ENCODE measurements around the gene OGFOD2. TPM values are rescaled to one million over a fixed set of nuclear protein-coding genes. Genes with fewer than 3 reads are reported as not detected.
A peak's percentile ranks its signal among the peaks of the same experiment; 100 is the strongest.

Gene OGFOD2
- total and polyA plus RNA-seq, 9 of the 15 experiments (the other 6 are each of a cell fraction or from before 2014, with no cell fraction given): 1.4 to 111 (median 18.5) TPM

- TF ChIP-seq SIX5 (IDR thresholded peaks at IDR 0.05; ENCODE audit: borderline replicate concordance in 1 of 2, insufficient read depth in 1 of 2, low read depth in 1 of 2, low read length in 2 of 2) (no peak), SAP30 (IDR thresholded peaks at IDR 0.05; ENCODE audit: borderline replicate concordance, insufficient read depth, low read depth, low read length, poor library complexity, severe bottlenecking) (peak; percentile 55), JUN (IDR thresholded peaks at IDR 0.05; ENCODE audit: borderline replicate concordance, low read depth, low read length) (peak; percentile 6; the same call in 1 of the 2 replicates), JUN (CRISPR knock-in tag; IDR thresholded peaks at IDR 0.05; ENCODE audit: borderline replicate concordance) (0 out of 2 replicates have a peak, but pooled peaks have one; percentile 42), NELFE (IDR thresholded peaks at IDR 0.05; ENCODE audit: insufficient read depth, insufficient read length) (no peak), MAFK (IDR thresholded peaks at IDR 0.05; ENCODE audit: low read length) (no peak), THAP7 (CRISPR knock-in tag; IDR thresholded peaks at IDR 0.05) (peak; percentile 78; the same call in 1 of the 2 replicates), SP2 (IDR thresholded peaks at IDR 0.05; ENCODE audit: extremely low read depth, low read depth, low read length, poor library complexity, severe bottlenecking) (no peak), SUPT5H (IDR thresholded peaks at IDR 0.05) (peak; percentile 72; the same call in 1 of the 2 replicates), SAFB2 (IDR thresholded peaks at IDR 0.05; ENCODE audit: borderline replicate concordance, low read depth, low read length, severe bottlenecking) (no peak), WHSC1 (IDR thresholded peaks at IDR 0.05; ENCODE audit: low read length) (no peak), HDAC2 (IDR thresholded peaks at IDR 0.05) (no peak), CBX1 (IDR thresholded peaks at IDR 0.05; ENCODE audit: low read depth) (peak; percentile 62; the same call in 1 of the 2 replicates), RBM39 (optimal IDR thresholded peaks at IDR 0.05; ENCODE audit: low read depth, low read length) (no peak), ZNF133 (CRISPR knock-in tag; IDR thresholded peaks at IDR 0.05) (no peak), EGR1 (conservative IDR thresholded peaks at IDR 0.05) (peak; percentile 44), FOXA1 (IDR thresholded peaks at IDR 0.05; ENCODE audit: borderline replicate concordance) (no peak), POLR2G (IDR thresholded peaks at IDR 0.05; ENCODE audit: low read depth, low read length) (peak; percentile 92), HLTF (IDR thresholded peaks at IDR 0.05) (peak; percentile 41; the same call in 1 of the 2 replicates), RBM22 (IDR thresholded peaks at IDR 0.05; ENCODE audit: low read depth, low read length, poor library complexity, severe bottlenecking) (no peak), HSF4 (CRISPR knock-in tag; IDR thresholded peaks at IDR 0.05; ENCODE audit: borderline replicate concordance) (no peak), HIVEP1 (CRISPR knock-in tag; IDR thresholded peaks at IDR 0.05) (no peak; the same call in 1 of the 2 replicates)
- TF ChIP-seq, protein P1, sequence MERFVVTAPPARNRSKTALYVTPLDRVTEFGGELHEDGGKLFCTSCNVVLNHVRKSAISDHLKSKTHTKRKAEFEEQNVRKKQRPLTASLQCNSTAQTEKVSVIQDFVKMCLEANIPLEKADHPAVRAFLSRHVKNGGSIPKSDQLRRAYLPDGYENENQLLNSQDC (CRISPR knock-in tag; IDR thresholded peaks at IDR 0.05): peak; percentile 17; the same call in 1 of the 2 replicates
- TF ChIP-seq, protein P2, sequence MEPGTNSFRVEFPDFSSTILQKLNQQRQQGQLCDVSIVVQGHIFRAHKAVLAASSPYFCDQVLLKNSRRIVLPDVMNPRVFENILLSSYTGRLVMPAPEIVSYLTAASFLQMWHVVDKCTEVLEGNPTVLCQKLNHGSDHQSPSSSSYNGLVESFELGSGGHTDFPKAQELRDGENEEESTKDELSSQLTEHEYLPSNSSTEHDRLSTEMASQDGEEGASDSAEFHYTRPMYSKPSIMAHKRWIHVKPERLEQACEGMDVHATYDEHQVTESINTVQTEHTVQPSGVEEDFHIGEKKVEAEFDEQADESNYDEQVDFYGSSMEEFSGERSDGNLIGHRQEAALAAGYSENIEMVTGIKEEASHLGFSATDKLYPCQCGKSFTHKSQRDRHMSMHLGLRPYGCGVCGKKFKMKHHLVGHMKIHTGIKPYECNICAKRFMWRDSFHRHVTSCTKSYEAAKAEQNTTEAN (CRISPR knock-in tag; IDR thresholded peaks at IDR 0.05): no peak
- TF ChIP-seq, protein P3, sequence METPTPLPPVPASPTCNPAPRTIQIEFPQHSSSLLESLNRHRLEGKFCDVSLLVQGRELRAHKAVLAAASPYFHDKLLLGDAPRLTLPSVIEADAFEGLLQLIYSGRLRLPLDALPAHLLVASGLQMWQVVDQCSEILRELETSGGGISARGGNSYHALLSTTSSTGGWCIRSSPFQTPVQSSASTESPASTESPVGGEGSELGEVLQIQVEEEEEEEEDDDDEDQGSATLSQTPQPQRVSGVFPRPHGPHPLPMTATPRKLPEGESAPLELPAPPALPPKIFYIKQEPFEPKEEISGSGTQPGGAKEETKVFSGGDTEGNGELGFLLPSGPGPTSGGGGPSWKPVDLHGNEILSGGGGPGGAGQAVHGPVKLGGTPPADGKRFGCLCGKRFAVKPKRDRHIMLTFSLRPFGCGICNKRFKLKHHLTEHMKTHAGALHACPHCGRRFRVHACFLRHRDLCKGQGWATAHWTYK (CRISPR knock-in tag; IDR thresholded peaks at IDR 0.05): peak; percentile 76; the same call in 1 of the 2 replicates
Observed at GRCh38 chr12:122980183-122981035, 5.4 kb downstream of the OGFOD2 start, which contains the start of gene ARL6IP4 (continued).

Measured in K562 (cell line).